Muscle layer of colon (tissue), 2 donors: ENCODE data around the gene MAPK12.

ENCODE experiments used
- H3K27ac ChIP-seq: one replicate; pipeline ENCODE4 v1.7.0; 2013; ENCODE audit warnings: low read depth, mild to moderate bottlenecking, low read length, moderate library complexity
- H3K27me3 ChIP-seq, 2 donors: one replicate each; pipeline ENCODE4 v1.7.0; 2013; ENCODE audit warnings: low read length in 2 of 2, mild to moderate bottlenecking in 2 of 2; ENCODE audit not compliant: insufficient read depth in 2 of 2, control insufficient read depth in 1 of 2
- H3K36me3 ChIP-seq: one replicate; pipeline ENCODE4 v1.7.0; 2013; ENCODE audit warnings: mild to moderate bottlenecking, low read length; ENCODE audit not compliant: insufficient read depth
- H3K4me1 ChIP-seq: one replicate; pipeline ENCODE4 v1.7.0; 2013; ENCODE audit warnings: mild to moderate bottlenecking, low read length; ENCODE audit not compliant: insufficient read depth
- H3K4me3 ChIP-seq, 2 donors: one replicate each; pipeline ENCODE4 v1.7.0; 2013; ENCODE audit warnings: low read length in 2 of 2, low read depth in 1 of 2, mild to moderate bottlenecking in 1 of 2, moderate library complexity in 1 of 2
- H3K9ac ChIP-seq: one replicate; pipeline ENCODE4 v1.7.0; 2013; ENCODE audit warnings: low read length
- H3K9me3 ChIP-seq: one replicate; pipeline ENCODE4 v1.7.0; 2013; ENCODE audit warnings: mild to moderate bottlenecking, low read length
- donor health status: abdominal sarcoma.
- donor health status: Adenocarcinoma of cecum.

The MAPK12 gene

DNA sequence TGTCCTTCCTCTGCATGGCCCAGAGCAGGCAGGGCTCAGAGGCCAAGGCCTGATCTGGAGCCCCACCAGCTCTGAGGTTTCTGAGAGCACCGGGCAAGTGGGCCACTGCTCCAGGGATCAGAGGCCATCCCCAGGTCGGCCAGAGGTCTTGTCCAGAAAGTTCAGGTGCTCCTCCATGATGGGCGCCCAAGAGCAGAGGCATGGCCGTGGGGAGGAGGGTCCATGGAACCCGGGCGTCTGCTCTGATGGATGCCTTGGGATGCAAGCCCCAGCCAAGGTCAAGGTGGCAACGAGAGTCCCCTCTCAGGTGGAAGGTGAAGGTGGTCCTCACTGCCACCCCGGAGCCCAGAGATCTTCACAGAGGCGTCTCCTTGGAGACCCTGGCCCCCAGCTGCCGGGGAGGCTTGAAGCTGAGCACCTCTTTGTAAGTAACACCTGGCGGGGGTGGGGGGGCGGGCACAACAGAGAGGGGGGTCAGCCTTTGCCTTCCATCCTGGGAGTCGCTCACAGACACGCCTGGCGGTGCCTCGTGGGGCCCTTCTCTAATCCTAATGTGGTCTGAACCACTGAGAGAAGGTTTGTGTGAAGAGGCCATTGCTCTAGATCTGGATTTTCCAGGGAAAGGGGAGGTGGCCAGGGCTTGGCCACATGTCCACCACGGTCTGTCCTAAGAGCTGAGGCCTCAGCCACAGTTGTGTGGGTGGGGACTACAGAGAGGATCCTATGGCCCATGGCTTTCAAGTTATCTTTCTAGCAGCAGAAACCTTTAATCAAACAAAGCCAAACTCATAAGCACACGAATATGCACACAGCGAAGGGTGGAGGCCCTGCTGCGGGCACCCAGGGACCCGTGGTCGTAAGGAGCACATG lies 8.2 kb downstream of the MAPK12 start:
- Histone ChIP-seq H3K9ac (no peak overlapping the region), H3K27me3 (peaks cover 0 to 14% of the 10 kb centered on the region in 2 donors), H3K4me3 (no peak overlapping the region), H3K36me3 (no peaks in the 10 kb centered on the region), H3K4me1 (peaks cover 14% of the 10 kb centered on the region), H3K27ac (no peak overlapping the region), H3K9me3 (no peaks in the 10 kb centered on the region)

DNA sequence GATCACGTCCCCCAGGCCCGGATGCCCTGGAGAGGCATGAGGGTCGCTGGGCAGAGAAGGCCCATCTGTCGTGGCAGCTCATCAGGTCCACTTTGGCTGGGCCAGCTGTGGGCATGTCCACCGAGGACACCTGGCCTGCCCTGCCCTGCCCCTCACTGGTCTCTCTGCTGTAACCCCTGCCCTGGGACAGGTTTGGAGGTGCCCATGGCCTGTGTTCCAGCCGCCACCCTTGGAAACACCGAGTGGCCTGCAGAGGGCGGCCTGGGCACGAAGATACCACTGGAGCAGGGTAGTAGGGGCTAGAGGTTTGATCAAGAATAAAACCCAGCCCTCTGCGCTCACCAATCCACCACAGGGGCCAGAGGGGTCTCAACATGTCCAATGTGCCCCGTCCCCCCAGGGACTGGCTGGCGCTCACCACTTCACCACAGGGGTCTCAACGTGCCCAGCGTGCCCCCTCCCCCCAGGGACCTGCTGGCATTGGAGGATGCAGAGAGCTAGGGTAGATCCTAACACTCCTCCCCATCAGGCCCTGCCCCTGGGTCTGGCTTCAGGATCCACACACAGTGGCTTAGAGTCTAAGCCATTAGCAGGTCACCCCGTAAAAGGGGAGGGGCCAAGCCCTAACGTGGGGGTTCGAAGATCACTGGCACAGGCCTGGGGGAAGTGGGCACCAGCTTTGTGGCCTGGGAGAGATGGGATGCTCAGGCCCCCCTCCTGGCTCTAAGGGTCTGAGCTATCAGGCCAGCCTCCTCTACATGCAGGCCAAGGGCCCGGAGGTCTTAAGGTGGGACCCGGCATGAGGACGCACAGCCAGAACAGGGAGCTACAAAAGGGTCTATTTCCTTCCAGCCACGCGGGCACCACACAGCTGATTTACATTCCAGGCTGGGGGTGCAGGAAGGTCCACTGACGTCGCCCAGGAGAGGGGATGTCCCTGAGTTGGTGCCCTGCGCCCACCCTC lies 9.1 kb downstream of the MAPK12 start:
- Histone ChIP-seq H3K27me3 (peaks cover 0 to 6% of the 10 kb centered on the region in 2 donors), H3K36me3 (no peaks in the 10 kb centered on the region), H3K4me3 (no peak overlapping the region), H3K9me3 (no peaks in the 10 kb centered on the region), H3K9ac (no peak overlapping the region), H3K4me1 (peaks cover 14% of the 10 kb centered on the region), H3K27ac (peak overlapping the region; percentile 52)

DNA sequence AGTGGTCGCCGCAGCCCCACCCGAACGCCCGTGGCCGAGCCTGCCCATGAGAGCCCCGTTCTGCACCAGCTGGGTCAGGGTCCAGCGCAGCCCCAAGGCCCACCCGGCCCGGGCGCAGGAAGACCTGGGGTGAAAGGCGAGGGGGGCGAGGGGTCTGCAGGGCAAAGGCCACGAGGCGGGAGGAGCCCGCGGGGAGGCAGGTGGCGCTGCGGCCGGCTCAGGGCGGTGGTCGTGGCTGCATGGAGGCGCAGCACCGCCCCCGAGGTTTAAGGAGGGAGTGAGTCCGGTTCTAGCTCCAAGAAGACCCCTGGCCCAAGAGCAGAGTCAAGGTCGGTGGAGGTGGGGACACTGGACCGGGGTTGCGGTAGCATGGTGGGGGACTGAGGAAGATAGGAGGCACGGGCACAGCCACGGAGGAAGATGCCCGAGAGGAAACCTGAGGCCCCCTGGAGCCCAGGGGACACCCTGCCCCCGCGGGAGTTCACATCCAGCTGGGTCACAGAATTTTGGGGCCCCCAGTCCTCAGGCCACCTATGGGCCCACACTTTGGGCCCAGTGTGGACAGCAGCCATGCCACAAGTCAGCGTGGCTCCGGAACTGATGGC lies 9.9 kb downstream of the MAPK12 start:
- Histone ChIP-seq H3K4me1 (peaks cover 14% of the 10 kb centered on the region), H3K27me3 (peaks cover 0 to 1% of the 10 kb centered on the region in 2 donors), H3K36me3 (peaks cover 7% of the 10 kb centered on the region), H3K27ac (peak overlapping the region; percentile 52), H3K9me3 (no peaks in the 10 kb centered on the region), H3K4me3 (peak overlapping the region; percentile 63 to 66), H3K9ac (no peak overlapping the region)

DNA sequence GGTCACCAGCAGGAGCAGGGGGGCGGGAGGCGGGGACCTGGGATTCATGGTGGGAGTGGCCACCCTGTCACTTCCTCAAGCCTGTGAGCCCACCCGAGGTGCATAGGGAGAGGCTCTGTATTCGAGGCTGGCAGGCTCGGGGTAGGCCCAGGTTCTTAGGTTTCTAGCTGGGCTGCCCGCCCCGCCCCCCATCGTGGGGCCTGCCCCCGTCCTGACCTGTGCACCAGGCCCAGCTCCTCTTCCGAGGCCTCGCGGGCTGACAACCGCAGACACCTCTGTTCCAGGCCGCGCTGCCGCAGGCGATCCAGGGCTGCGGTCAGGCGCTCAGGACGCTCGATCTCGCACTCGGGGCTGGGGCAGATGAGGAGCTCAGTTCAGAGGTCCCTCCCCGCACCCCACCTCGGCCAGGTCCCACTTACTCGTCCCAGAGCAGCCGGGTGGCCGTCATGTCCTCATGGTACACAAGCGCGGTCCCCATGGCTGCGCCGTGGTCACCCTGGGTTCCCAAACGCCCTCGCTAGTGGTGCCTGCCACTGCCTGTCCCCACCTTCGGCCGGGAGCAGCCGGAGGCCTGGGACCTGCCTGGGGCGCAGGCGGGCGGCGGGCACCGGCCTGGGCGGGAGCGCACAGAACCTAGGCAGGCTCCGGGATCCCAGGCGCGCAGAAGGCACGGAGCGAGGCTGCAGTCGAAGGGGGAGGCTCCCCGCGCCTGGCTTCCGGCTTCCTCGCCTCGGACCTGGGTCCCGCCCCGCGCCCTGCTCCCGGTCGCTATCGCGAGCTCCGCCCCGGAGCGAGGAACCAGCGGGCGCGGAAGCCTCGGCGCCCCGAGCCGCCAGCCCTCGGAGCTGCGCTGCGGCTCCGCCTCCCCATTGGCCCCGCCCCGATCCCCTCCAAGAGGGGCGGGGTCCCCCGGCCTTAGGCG lies 10.7 kb downstream of the MAPK12 start, which contains the start of gene HDAC10:
Gene HDAC10 (minus strand): TSS at position 711 of the 922 bp plus-strand sequence. CDS start 233 bp downstream, at position 478.
- Histone ChIP-seq H3K9ac (peak within 1 kb of the TSS; percentile 44), H3K36me3 (peaks cover 9% of the 10 kb centered on the region), H3K4me3 (peak within 1 kb of the TSS; percentile 63 to 66), H3K9me3 (no peaks in the 10 kb centered on the region), H3K4me1 (peaks cover 19% of the 10 kb centered on the region), H3K27ac (peak within 1 kb of the TSS; percentile 52), H3K27me3 (no peaks in the 10 kb centered on the region)

DNA sequence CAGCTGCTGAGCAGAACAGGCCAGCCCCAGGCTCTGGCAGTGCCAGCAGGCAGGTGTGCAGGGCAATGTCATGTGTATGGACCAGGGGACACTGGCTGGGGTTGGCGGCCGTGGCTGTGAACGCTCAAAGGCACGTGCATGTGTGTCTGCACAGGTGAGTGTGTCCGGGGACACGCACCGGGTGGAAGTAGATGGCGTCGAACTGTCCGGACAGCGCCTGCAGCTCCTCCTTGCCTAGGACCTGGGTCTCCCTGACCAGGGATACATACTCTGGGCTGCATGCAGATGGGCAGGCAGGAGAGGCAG lies 11.3 kb downstream of the MAPK12 start:
- peaks cover 23% of the 10 kb centered on the region for H3K4me1 ChIP-seq
- no peak overlapping the region for H3K27ac ChIP-seq
- H3K9me3 ChIP-seq: no peaks in the 10 kb centered on the region
- H3K4me3 ChIP-seq: peak overlapping the region; percentile 63 to 66
- H3K27me3 ChIP-seq: no peaks in the 10 kb centered on the region
- H3K36me3 ChIP-seq: peaks cover 9% of the 10 kb centered on the region
- no peak overlapping the region for H3K9ac ChIP-seq

DNA sequence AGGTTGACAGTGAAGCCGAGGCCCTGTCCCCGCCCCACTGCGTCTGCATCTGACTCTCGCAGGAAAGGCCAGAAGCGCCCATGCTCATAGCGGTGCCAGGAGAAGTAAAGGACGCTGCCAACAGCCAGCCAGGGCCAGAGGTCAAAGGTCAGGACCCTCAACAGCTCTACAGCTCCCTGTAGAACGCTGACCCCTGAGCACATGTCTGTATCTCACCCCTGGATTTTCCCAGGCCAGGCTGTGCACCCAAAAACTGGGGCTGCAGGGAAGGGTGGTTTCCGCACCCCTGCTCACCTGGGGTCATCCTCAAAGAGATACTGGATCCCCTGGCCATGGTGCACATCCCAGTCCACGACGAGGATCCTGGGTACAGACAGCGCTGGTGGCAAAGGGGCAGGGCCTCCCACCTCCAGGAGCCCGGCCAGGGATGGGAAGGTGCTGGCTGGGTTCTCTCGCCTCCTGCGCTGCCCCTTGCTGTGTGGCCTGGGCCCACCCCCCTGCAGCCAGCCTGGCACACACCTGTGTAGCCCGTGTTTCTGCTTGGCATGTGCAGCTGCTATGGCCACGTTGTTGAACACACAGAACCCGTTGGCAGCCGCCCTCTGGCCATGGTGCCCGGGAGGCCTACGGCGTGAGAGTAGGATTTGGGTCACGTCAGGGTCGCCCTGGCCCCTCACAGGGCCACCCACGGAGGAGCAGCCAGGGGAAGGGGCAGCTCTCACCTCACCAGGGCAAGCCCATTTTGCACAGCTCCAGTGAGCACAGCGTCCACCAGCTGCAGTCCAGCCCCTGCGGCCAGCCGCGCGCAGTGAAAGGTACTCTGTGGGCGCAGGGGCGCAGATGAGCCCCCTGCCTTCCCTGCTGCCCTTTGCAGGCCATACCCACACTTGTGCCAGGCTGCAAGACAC lies 11.9 kb downstream of the MAPK12 start:
- H3K9me3 ChIP-seq: no peaks in the 10 kb centered on the region
- H3K9ac ChIP-seq: no peak overlapping the region
- no peak overlapping the region for H3K27ac ChIP-seq
- H3K36me3 ChIP-seq: peaks cover 9% of the 10 kb centered on the region
- H3K4me3 ChIP-seq: peak overlapping the region in 1 of 2 donors; percentile 63
- H3K27me3 ChIP-seq: no peaks in the 10 kb centered on the region
- peaks cover 23% of the 10 kb centered on the region for H3K4me1 ChIP-seq

DNA sequence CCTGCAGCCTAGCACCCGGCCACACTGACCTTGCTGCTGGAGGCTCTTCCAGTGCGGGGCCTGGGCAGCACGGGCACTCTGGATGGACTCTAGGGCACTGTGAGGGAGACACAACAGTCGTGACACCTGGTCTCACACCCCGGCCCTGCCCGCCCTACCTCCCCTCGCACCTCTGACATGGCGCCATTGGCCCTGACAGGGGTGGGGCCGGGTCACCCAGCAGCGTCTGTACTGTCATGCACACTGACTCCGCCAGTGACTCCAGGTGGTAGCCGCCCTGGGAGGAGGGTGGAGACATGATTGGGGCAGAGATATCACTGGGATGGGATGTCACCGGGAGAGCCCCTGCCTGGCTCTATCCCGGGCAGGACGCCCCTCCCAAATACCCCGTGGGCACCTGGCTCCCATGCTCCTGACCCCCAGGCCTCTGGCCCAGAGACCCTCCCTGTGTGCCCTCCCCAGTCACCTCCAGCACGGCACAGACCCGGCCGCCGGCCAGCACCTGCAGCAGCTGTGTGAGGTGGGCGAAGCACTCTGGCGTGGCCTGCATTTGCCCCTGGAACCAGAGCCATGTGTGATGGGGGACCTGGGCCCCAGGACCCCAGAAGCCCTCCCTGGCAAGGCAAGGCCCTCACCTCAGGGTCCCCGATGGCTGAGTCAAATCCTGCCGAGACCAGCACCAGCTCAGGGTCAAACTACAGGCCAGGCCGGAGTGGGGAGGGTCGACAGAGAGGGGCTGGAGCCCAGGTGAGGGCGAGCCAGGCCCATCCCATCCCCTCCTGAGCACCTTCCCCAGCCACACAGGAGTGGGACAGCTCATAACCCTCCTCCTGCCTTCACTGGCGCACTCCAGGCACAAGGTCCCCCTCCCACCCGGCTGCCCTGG lies 13.0 kb downstream of the MAPK12 start:
- Histone ChIP-seq H3K36me3 (peaks cover 9% of the 10 kb centered on the region), H3K27me3 (no peaks in the 10 kb centered on the region), H3K9me3 (no peaks in the 10 kb centered on the region), H3K9ac (no peak overlapping the region), H3K4me3 (no peak overlapping the region), H3K27ac (no peak overlapping the region), H3K4me1 (peaks cover 29% of the 10 kb centered on the region)

DNA sequence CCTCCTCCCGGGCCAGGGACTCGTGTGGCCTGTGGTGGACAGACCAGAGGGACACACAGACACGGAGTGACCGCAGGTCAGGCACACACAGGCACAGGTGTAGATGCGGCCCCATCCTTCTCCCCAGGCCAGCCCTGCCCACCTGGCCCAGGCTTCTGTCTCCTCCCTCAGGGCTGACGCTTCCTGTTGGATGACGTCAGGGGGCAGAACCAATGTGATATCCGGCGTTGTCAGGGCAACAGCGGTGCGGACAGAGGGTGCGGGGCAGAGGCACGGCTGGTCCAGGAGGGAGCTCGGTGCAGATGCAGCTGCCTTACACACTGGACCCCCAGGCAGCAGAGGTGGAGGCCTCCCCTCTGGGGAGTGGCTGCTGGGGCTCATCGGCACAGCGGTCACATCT lies 13.7 kb downstream of the MAPK12 start:
- H3K4me1 ChIP-seq: peaks cover 29% of the 10 kb centered on the region
- no peak overlapping the region for H3K27ac ChIP-seq
- no peaks in the 10 kb centered on the region for H3K9me3 ChIP-seq
- no peak overlapping the region for H3K4me3 ChIP-seq
- no peaks in the 10 kb centered on the region for H3K27me3 ChIP-seq
- H3K36me3 ChIP-seq: peaks cover 9% of the 10 kb centered on the region
- H3K9ac ChIP-seq: no peak overlapping the region
